GM12878 (cell line): Measurements from ENCODE around the gene PANK1. TPM values are rescaled to one million over a fixed set of nuclear protein-coding genes. Genes with fewer than 3 reads are reported as not detected.

Experiments used
- ATAC-seq: fragments of 200-7000 bp; cut with Tn5 transposase; 3 replicates; pipeline ENCODE4 v1.9.1; 2020; ENCODE audit warnings: mild to moderate bottlenecking, moderate library complexity
- BruUV-seq: library from RNA; stranded (reverse); fragments of 400-500 nt; replicated peaks from 2 replicates; lab custom pipeline; 2021; lab: Mats Ljungman, UMichigan
- CTCF ChIA-PET: fragments of 300-600 bp; sonication (Branson Sonifier 250); formaldehyde crosslinking; extraction: SDS; loops from one replicate; lab custom pipeline; 2021; ENCODE audit warnings: inconsistent platforms; lab: Yijun Ruan, JAX
- POLR2A ChIA-PET: fragments of 350-600 bp; formaldehyde crosslinking; extraction: SDS; loops from one replicate; lab custom pipeline; 2021; ENCODE audit warnings: inconsistent platforms; lab: Charles Lee
- RAD21 ChIA-PET: fragments of 300-600 bp; sonication (Branson Sonifier 250); formaldehyde crosslinking; loops from one replicate; lab custom pipeline; 2023; ENCODE audit warnings: antibody characterized with exemption; ENCODE audit not compliant: unreplicated experiment; lab: Charles Lee
- SMC1A ChIA-PET: fragments of 300-600 bp; sonication (Branson Sonifier 250); formaldehyde crosslinking; loops from one replicate; lab custom pipeline; 2023; ENCODE audit not compliant: unreplicated experiment, uncharacterized antibody; lab: Charles Lee
- DNase-seq: peaks from one replicate; pipeline ENCODE4 v3.0.0-alpha.2; 2011; ENCODE audit warnings: low read depth, low spot score
- FAIRE-seq: peaks from 3 replicates; lab custom pipeline; 2011; peaks lifted over from hg19 to GRCh38; lab: Jason Lieb, UNC
- H2AFZ ChIP-seq: 2 replicates; pipeline ENCODE4 v1.6.0; 2011; ENCODE audit warnings: low read depth, low read length, control low read depth; ENCODE audit not compliant: control insufficient read depth
- H3K27ac ChIP-seq: 2 replicates; pipeline ENCODE4 v1.5.1; 2011; ENCODE audit warnings: control low read depth; ENCODE audit not compliant: control insufficient read depth, insufficient read depth
- H3K27me3 ChIP-seq, 2 experiments: replicated peaks in 1 of 2; 2 replicates each; pipeline versions ENCODE4 v1.6.0 to v1.6.1; 2011; ENCODE audit warnings: low read length in 1 of 2; ENCODE audit not compliant: control insufficient read depth in 2 of 2, insufficient read depth in 2 of 2
- H3K36me3 ChIP-seq, 2 experiments: 2 replicates each; pipeline ENCODE4 v1.5.1; 2011; ENCODE audit warnings: low read length in 1 of 2; ENCODE audit not compliant: control insufficient read depth in 2 of 2, insufficient read depth in 2 of 2
- H3K4me1 ChIP-seq: 2 replicates; pipeline ENCODE4 v1.6.1; 2011; ENCODE audit warnings: mild to moderate bottlenecking, low read length, moderate library complexity, mixed read lengths; ENCODE audit not compliant: control insufficient read depth, insufficient read depth
- H3K4me2 ChIP-seq: 2 replicates; pipeline ENCODE4 v1.6.0; 2011; ENCODE audit warnings: control low read depth; ENCODE audit not compliant: control insufficient read depth, insufficient read depth
- H3K4me3 ChIP-seq: fragments of 200-600 bp; sonication (generic); 2 replicates; pipeline ENCODE4 v1.5.1; 2016
- H3K79me2 ChIP-seq: 2 replicates; pipeline ENCODE4 v1.6.0; 2011; ENCODE audit warnings: low read length; ENCODE audit not compliant: control insufficient read depth, insufficient read depth
- H3K9ac ChIP-seq: 2 replicates; pipeline ENCODE4 v1.8.0; 2011; ENCODE audit warnings: low read length, control low read depth, mixed read lengths; ENCODE audit not compliant: control insufficient read depth, insufficient read depth
- H3K9me3 ChIP-seq: replicated peaks from 3 replicates; pipeline ENCODE4 v1.5.1; 2011; ENCODE audit warnings: mild to moderate bottlenecking, low read length; ENCODE audit not compliant: control insufficient read depth, insufficient read depth
- H4K20me1 ChIP-seq: 2 replicates; pipeline ENCODE4 v1.6.0; 2011; ENCODE audit not compliant: control insufficient read depth, insufficient read depth
- NR2C2 ChIP-seq: IDR thresholded peaks from 2 replicates; pipeline ENCODE4 v1.6.1; 2011; ENCODE audit warnings: borderline replicate concordance, low read depth; ENCODE audit not compliant: control insufficient read depth, insufficient read length
- RAD51 ChIP-seq: fragments of 450-650 bp; IDR thresholded peaks from 2 replicates; pipeline ENCODE4 v1.6.1; 2016; ENCODE audit warnings: moderate library complexity, mild to moderate bottlenecking, inconsistent platforms
- RFX5 ChIP-seq: IDR thresholded peaks from 2 replicates; pipeline ENCODE4 v1.6.1; 2011; ENCODE audit warnings: low read depth, low read length, improper control_type of control experiment
- SMARCA5 ChIP-seq: fragments of 450-650 bp; IDR thresholded peaks from 2 replicates; pipeline ENCODE4 v1.6.1; 2017; ENCODE audit warnings: mild to moderate bottlenecking
- TCF12 ChIP-seq: IDR thresholded peaks from 2 replicates; pipeline ENCODE4 v1.6.1; 2011; ENCODE audit warnings: low read depth, mild to moderate bottlenecking, low read length
- YY1 ChIP-seq: IDR thresholded peaks from 2 replicates; pipeline ENCODE4 v1.6.1; 2011; ENCODE audit warnings: low read depth, mild to moderate bottlenecking, low read length
- ZNF217 ChIP-seq: fragments of 450-650 bp; IDR thresholded peaks from 2 replicates; pipeline ENCODE4 v1.6.1; 2017; ENCODE audit warnings: antibody characterized with exemption, mild to moderate bottlenecking
- WGBS: methylation state at CpG from one replicate; pipeline ENCODE4 v1.1.6; 2016; ENCODE audit warnings: low lambda C conversion rate; ENCODE audit not compliant: insufficient replicate concordance, insufficient coverage; ENCODE audit errors: missing lambda C conversion rate; 5-methylcytosine and 5-hydroxymethylcytosine counted together
- in situ Hi-C: fragments of 300-500 bp; cut with MboI; formaldehyde crosslinking; loops from 9 replicates; pipeline ENCODE4 v1.14.3; 2018; ENCODE audit warnings: mixed read lengths
- intact Hi-C: fragments of 100-400 bp; cut with micrococcal nuclease; formaldehyde crosslinking; loops from one replicate; pipeline ENCODE4 v1.14.2; 2022; ENCODE audit not compliant: unreplicated experiment
- polyA plus RNA-seq, 11 experiments: library from polyadenylated mRNA; depleted of rRNA in 4 of 11; unstranded in 6 of 11; stranded (reverse) in 5 of 11; fragments of >200 nt; fragmentation: Nextera tagmentation in 4 of 11; fragmentation: Illumina TruSeq in 1 of 11; extraction: Ambion mirVana in 4 of 11; extraction: Trizol in 1 of 11; gene quantifications; 1 replicate in 1 of 11; 2 replicates in 10 of 11; pipeline versions ENCODE4 v1.2.1 to v1.2.3, GENCODE V29; 2011 to 2016; ENCODE audit warnings: inconsistent platforms in 2 of 11, missing spikeins in 2 of 11, low read depth in 1 of 11
- total RNA-seq, 4 experiments: library from RNA; depleted of rRNA in 3 of 4; stranded (reverse); fragments of >200 nt in 3 of 4; fragmentation: Illumina TruSeq in 1 of 4; extraction: Trizol in 1 of 4; gene quantifications; 2 replicates each; pipeline versions ENCODE4 v1.2.1 to v1.2.3, GENCODE V29; 2013 to 2021
- TF ChIP-seq, protein P1 (sequence below): fragments of 150-350 bp; IDR thresholded peaks from 2 replicates; pipeline ENCODE4 v1.6.1; 2014; ENCODE audit warnings: mild to moderate bottlenecking, low read depth, low read length

PANK1 gene
- total and polyA plus RNA-seq, 10 of the 15 experiments (the other 5 are each of a cell fraction or from before 2014, with no cell fraction given) = 1.9 to 10.6 (median 5.8) TPM

DNA sequence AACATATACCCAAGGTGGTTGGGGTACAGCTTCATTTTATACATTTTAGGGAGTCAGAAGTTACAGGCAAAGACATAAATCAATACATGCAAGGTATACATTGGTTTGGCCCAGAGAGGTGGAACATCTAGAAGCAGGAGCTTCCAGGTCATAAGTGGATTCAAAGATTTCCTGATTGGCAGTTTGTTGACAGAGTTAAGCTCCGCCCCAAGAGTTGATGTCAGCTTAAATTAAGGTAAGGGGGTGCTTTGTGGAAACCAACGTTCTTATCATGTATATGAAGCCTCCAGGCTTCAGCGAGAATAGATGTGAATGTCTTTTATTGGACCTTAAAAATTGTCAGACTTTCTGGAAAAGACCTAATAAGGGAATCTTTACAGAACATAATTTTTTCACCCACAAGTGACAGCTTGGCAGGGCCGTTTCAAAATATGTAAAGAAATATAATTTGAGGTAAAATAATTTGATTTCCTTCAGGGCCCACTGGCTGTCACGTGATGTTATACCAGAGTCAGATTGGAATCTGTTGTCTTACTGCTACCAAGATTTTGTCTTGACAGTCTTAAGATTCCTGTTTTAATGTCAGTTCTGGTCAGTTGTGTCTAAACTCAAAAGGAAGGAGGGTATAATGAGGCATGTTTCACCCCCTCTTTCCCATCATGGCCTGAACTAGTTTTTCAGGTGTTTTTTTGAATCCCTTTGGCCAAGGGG lies 6.3 kb upstream of the PANK1 start:
- peak overlapping the region; percentile 6; the same call in 1 of the 2 replicates for H3K27ac ChIP-seq
- ChIA-PET POLR2A (interaction anchor here (0.6 kb wide), 1 partner anchor 11 kb away, joined by 3 read pairs; no protein-coding TSS in a partner anchor), SMC1A (interaction anchor here (0.7 to 1.6 kb wide), 7 partner anchors 8 to 89 kb away, joined by 3 to 4 read pairs (median 3); partner anchors contain the start of gene KIF20B), CTCF (interaction anchor here (0.9 to 3.7 kb wide), 3 partner anchors 8 to 82 kb away, joined by 3 to 18 read pairs (median 6); partner anchors contain the start of gene KIF20B), RAD21 (interaction anchor here (0.6 to 2.3 kb wide), 2 partner anchors 47 to 50 kb away, joined by 3 to 7 read pairs; partner anchors contain the start of gene KIF20B)
- TF ChIP-seq TCF12 (no peak), RAD51 (peak; percentile 50), NR2C2 (no peak), YY1 (no peak), SMARCA5 (no peak), ZNF217 (no peak), RFX5 (no peak)
- TF ChIP-seq, protein P1, sequence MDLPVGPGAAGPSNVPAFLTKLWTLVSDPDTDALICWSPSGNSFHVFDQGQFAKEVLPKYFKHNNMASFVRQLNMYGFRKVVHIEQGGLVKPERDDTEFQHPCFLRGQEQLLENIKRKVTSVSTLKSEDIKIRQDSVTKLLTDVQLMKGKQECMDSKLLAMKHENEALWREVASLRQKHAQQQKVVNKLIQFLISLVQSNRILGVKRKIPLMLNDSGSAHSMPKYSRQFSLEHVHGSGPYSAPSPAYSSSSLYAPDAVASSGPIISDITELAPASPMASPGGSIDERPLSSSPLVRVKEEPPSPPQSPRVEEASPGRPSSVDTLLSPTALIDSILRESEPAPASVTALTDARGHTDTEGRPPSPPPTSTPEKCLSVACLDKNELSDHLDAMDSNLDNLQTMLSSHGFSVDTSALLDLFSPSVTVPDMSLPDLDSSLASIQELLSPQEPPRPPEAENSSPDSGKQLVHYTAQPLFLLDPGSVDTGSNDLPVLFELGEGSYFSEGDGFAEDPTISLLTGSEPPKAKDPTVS = no peak
- H2AFZ ChIP-seq = no peak overlapping the region
- DNase-seq (no peak), FAIRE-seq (no peak), ATAC-seq (no peak)
- H3K4me3 ChIP-seq = no peak overlapping the region
- WGBS = 62% methylated on average over 5 of the region's 5 CpGs
- H3K9ac ChIP-seq = no peak overlapping the region
- no peak overlapping the region for H3K4me2 ChIP-seq
- in situ Hi-C loops (no loop called here), intact Hi-C loops (loop anchor here (10.0 kb wide), 1 partner anchor 403 kb away; no protein-coding TSS in a partner anchor)
- H4K20me1 ChIP-seq = no peaks in the 10 kb centered on the region
- peaks cover 9% of the 10 kb centered on the region; the same call in 2 of the 3 replicates for H3K9me3 ChIP-seq
- peaks cover 23% of the 10 kb centered on the region for H3K4me1 ChIP-seq
- H3K27me3 ChIP-seq = no peaks in the 10 kb centered on the region
- BruUV-seq = no TSS peak
- no peaks in the 10 kb centered on the region for H3K36me3 ChIP-seq
- H3K79me2 ChIP-seq = no peaks in the 10 kb centered on the region
